PC-3 (cell line): ENCODE results near the gene PUDP.

Source experiments
- CTCF ChIP-seq: fragments of 300-600 bp; sonication (generic); conservative IDR thresholded peaks from 2 replicates; pipeline ENCODE4 v1.5.1; 2017; ENCODE audit warnings: antibody characterized with exemption, low read depth, mild to moderate bottlenecking, low read length
- EZH2 ChIP-seq: fragments of 300-600 bp; sonication (generic); IDR thresholded peaks from one replicate; pipeline ENCODE4 v1.6.1; 2017; ENCODE audit warnings: antibody characterized with exemption, mild to moderate bottlenecking, low read length; ENCODE audit not compliant: unreplicated experiment
- EZH2phosphoT487 ChIP-seq: fragments of 300-600 bp; sonication (generic); IDR thresholded peaks from 2 replicates; pipeline ENCODE4 v1.6.1; 2018; ENCODE audit warnings: mild to moderate bottlenecking, antibody characterized with exemption, low read length, borderline replicate concordance

GRCh38 chrX:7073336-7073735, 74.6 kb downstream of the PUDP start:
- TF ChIP-seq EZH2phosphoT487: no peak
- TF ChIP-seq EZH2: no peak
- no peak for TF ChIP-seq CTCF
